Measurements from ENCODE around the gene NRG2.

DNA sequence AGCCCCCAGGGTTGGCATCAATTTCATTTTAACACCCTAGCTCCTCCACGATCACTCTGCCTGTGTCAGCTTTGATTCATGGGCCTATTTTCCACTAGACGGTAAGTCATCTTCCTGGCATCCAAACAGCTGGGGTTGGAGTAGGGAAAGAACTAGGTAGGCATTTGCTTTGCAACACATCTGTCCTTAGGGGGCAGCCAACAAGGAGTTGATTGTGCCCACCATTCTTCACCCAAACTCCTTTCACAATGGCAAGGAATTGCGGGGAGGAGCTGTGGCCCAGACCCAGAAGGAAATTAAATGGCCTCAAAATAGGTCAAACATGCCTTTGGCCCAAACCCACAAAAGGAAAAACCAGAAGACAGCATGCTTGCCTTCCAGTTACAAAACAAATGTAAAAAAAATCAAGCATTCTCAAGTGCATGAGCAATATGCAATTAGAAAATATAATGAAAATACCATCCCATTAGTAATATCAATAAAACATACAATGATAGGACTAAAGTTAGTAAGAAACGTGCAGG lies 71.8 kb downstream of the NRG2 start:
- TF ChIP-seq POLR2AphosphoS5 (IDR thresholded peaks at IDR 0.05; ENCODE audit: low read depth): no peak
- no peak for TF ChIP-seq GABPA (IDR thresholded peaks at IDR 0.05; ENCODE audit: low read depth)
- no peak for TF ChIP-seq CTCF (IDR thresholded peaks at IDR 0.05; ENCODE audit: insufficient read depth, low read length)

Data from HL-60 (cell line).